SU-DHL-6 (cell line): ENCODE measurements around the gene TRMT10A.

ENCODE experiments used
- H2AFZ ChIP-seq: fragments of 200-600 bp; sonication (generic); 2 replicates; pipeline ENCODE4 v1.6.1; 2014; ENCODE audit warnings: low read depth, mild to moderate bottlenecking, moderate library complexity, mixed read lengths, antibody characterized with exemption, low read length; ENCODE audit not compliant: severe bottlenecking
- H3F3A ChIP-seq: fragments of 200-600 bp; shearing (Covaris generic); 2 replicates; pipeline ENCODE4 v1.6.0; 2016; ENCODE audit warnings: antibody characterized with exemption, mild to moderate bottlenecking; ENCODE audit not compliant: insufficient read depth
- H3K27ac ChIP-seq: fragments of 200-600 bp; sonication (generic); 2 replicates; pipeline ENCODE4 v1.5.1; 2016; ENCODE audit warnings: low read depth, mild to moderate bottlenecking, low read length, moderate library complexity, mixed read lengths
- H3K27me3 ChIP-seq: fragments of 200-600 bp; sonication (generic), shearing (Covaris generic); 2 replicates; pipeline ENCODE4 v1.6.0; 2014; ENCODE audit warnings: mild to moderate bottlenecking, low read length
- H3K36me3 ChIP-seq: fragments of 200-600 bp; sonication (generic); 2 replicates; pipeline ENCODE4 v1.6.1; 2014; ENCODE audit warnings: mild to moderate bottlenecking, low read length, mixed read lengths
- H3K4me2 ChIP-seq: fragments of 300-600, 200-600 bp; shearing (Covaris generic), sonication (generic); 2 replicates; pipeline ENCODE4 v1.6.0; 2014; ENCODE audit warnings: low read length, low read depth, mild to moderate bottlenecking; ENCODE audit not compliant: poor library complexity, severe bottlenecking
- H3K4me3 ChIP-seq: fragments of 200-600 bp; sonication (generic); 2 replicates; pipeline ENCODE4 v1.5.1; 2014; ENCODE audit warnings: antibody characterized with exemption, low read length, mild to moderate bottlenecking, mixed read lengths; ENCODE audit not compliant: insufficient read depth, poor library complexity, severe bottlenecking
- H3K79me2 ChIP-seq: fragments of 200-600 bp; sonication (generic); 2 replicates; pipeline ENCODE4 v1.6.1; 2014; ENCODE audit warnings: mild to moderate bottlenecking, low read length, moderate library complexity; ENCODE audit not compliant: insufficient read depth
- H3K9ac ChIP-seq: fragments of 200-600 bp; sonication (generic); 2 replicates; pipeline ENCODE4 v1.7.0; 2014; ENCODE audit warnings: mild to moderate bottlenecking, low read length
- H3K9me2 ChIP-seq: fragments of 200-600 bp; sonication (generic); replicated peaks from 2 replicates; pipeline ENCODE4 v1.6.1; 2014; ENCODE audit warnings: low read length; ENCODE audit not compliant: insufficient read depth
- H3K9me3 ChIP-seq: fragments of 200-600 bp; sonication (generic); 2 replicates; pipeline ENCODE4 v1.6.1; 2014; ENCODE audit warnings: low read length, mixed read lengths; ENCODE audit not compliant: insufficient read depth
- H4K20me1 ChIP-seq: fragments of 200-600 bp; sonication (generic); 2 replicates; pipeline ENCODE4 v1.6.1; 2014; ENCODE audit warnings: low read depth, mild to moderate bottlenecking, antibody characterized with exemption, low read length, moderate library complexity, mixed read lengths
- CTCF ChIP-seq: fragments of 200-600 bp; sonication (generic); IDR thresholded peaks from one replicate; pipeline ENCODE4 v1.5.1; 2017; ENCODE audit warnings: antibody characterized with exemption, mild to moderate bottlenecking, low read length, moderate library complexity; ENCODE audit not compliant: insufficient read depth, poor library complexity, severe bottlenecking
- EZH2phosphoT487 ChIP-seq: fragments of 200-600 bp; sonication (generic), shearing (Covaris generic); conservative IDR thresholded peaks from 2 replicates; pipeline ENCODE4 v1.6.1; 2018; ENCODE audit warnings: mild to moderate bottlenecking, antibody characterized with exemption, low read length, moderate library complexity, mixed read lengths

TRMT10A gene

GRCh38 chr4:99587803-99588202 is 24.0 kb upstream of the TRMT10A start:
- no peak overlapping the region for H3K4me2 ChIP-seq
- H4K20me1 ChIP-seq = no peaks in the 10 kb centered on the region
- H3K9ac ChIP-seq = no peak overlapping the region
- no peaks in the 10 kb centered on the region for H3K79me2 ChIP-seq
- TF ChIP-seq CTCF (no peak), EZH2phosphoT487 (no peak)
- no peaks in the 10 kb centered on the region for H3K36me3 ChIP-seq
- H3K9me3 ChIP-seq = no peaks in the 10 kb centered on the region
- H3K27me3 ChIP-seq = no peaks in the 10 kb centered on the region
- H2AFZ ChIP-seq = no peak overlapping the region
- H3F3A ChIP-seq = no peaks in the 10 kb centered on the region
- no peaks in the 10 kb centered on the region for H3K9me2 ChIP-seq
- no peak overlapping the region for H3K27ac ChIP-seq
- H3K4me3 ChIP-seq = no peak overlapping the region

GRCh38 chr4:99587309-99587708 is 23.5 kb upstream of the TRMT10A start:
- no peaks in the 10 kb centered on the region for H3K27me3 ChIP-seq
- H3K9me2 ChIP-seq = no peaks in the 10 kb centered on the region
- no peaks in the 10 kb centered on the region for H3F3A ChIP-seq
- no peak overlapping the region for H3K9ac ChIP-seq
- H4K20me1 ChIP-seq = no peaks in the 10 kb centered on the region
- H3K4me2 ChIP-seq = no peak overlapping the region
- H3K36me3 ChIP-seq = no peaks in the 10 kb centered on the region
- H2AFZ ChIP-seq = no peak overlapping the region
- no peaks in the 10 kb centered on the region for H3K79me2 ChIP-seq
- H3K27ac ChIP-seq = no peak overlapping the region
- H3K9me3 ChIP-seq = no peaks in the 10 kb centered on the region
- no peak overlapping the region for H3K4me3 ChIP-seq
- no peak for TF ChIP-seq CTCF
- TF ChIP-seq EZH2phosphoT487 = no peak

GRCh38 chr4:99586797-99587196 is 23.0 kb upstream of the TRMT10A start:
- no peak overlapping the region for H3K27ac ChIP-seq

DNA sequence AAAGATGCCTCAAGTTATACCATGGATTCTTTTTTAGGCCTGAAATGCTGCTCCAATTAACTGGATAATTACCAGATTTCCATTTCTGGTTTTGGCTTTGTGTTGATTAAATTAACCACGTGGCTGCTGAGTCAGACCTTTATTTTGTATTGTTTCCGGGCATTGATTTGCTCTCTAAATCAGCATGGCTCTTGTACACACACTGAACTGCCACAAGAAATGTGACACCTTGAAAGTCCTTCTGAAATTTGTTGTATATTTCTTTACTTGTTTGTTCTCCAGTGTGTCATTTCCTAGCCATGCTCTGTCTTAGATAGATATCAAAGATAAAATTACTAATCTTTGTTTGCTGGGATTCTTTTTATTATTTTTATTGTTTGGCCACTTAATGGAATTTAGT is 22.5 kb upstream of the TRMT10A start:
- no peak overlapping the region for H3K27ac ChIP-seq
- no peaks in the 10 kb centered on the region for H3K9me3 ChIP-seq
- H4K20me1 ChIP-seq = no peaks in the 10 kb centered on the region
- no peaks in the 10 kb centered on the region for H3K36me3 ChIP-seq
- no peaks in the 10 kb centered on the region for H3F3A ChIP-seq
- no peak overlapping the region for H3K4me3 ChIP-seq
- H3K79me2 ChIP-seq = no peaks in the 10 kb centered on the region
- no peaks in the 10 kb centered on the region for H3K9me2 ChIP-seq
- H3K27me3 ChIP-seq = no peaks in the 10 kb centered on the region
- H3K4me2 ChIP-seq = no peak overlapping the region
- H3K9ac ChIP-seq = no peak overlapping the region
- TF ChIP-seq EZH2phosphoT487 (no peak), CTCF (no peak)
- no peak overlapping the region for H2AFZ ChIP-seq

More at GRCh38 chr4:99586797-99587196, 23.0 kb upstream of the TRMT10A start:
- no peaks in the 10 kb centered on the region for H3K27me3 ChIP-seq
- H3K79me2 ChIP-seq = no peaks in the 10 kb centered on the region
- H3K4me3 ChIP-seq = no peak overlapping the region
- no peak overlapping the region for H2AFZ ChIP-seq
- no peak overlapping the region for H3K9ac ChIP-seq
- no peaks in the 10 kb centered on the region for H3K9me2 ChIP-seq
- TF ChIP-seq EZH2phosphoT487 = no peak
- no peaks in the 10 kb centered on the region for H3F3A ChIP-seq
- H4K20me1 ChIP-seq = no peaks in the 10 kb centered on the region
- H3K4me2 ChIP-seq = no peak overlapping the region
- H3K36me3 ChIP-seq = no peaks in the 10 kb centered on the region
- H3K9me3 ChIP-seq = no peaks in the 10 kb centered on the region
